HG02678 (cell line): ENCODE results near the gene RTP5.
"Not testable (repeated sequence)": the region's sequence is repeated elsewhere in the genome, so short reads cannot be mapped to it uniquely, and the experiment has no call there.

Experiments used
- ATAC-seq: cut with Tn5 transposase; IDR thresholded peaks from one replicate; pipeline ENCODE4 v1.9.1; 2021; ENCODE audit warnings: mild to moderate bottlenecking, moderate library complexity; ENCODE audit not compliant: unreplicated experiment

Gene RTP5

GRCh38 chr2:241900251-241901017 is 30.9 kb downstream of the RTP5 start:
- ATAC-seq = no peak

- ATAC-seq = no peak
Measured at GRCh38 chr2:241901018-241901380, 31.5 kb downstream of the RTP5 start.

GRCh38 chr2:241901500-241902351 is 32.2 kb downstream of the RTP5 start:
- ATAC-seq = no peak

- no peak for ATAC-seq
Measured at GRCh38 chr2:241902357-241902991, 32.9 kb downstream of the RTP5 start.

- no peak for ATAC-seq
Measured at GRCh38 chr2:241903121-241904010, 33.8 kb downstream of the RTP5 start.

- no peak for ATAC-seq
Measured at GRCh38 chr2:241904011-241904718, 34.6 kb downstream of the RTP5 start.

GRCh38 chr2:241904791-241905710 is 35.5 kb downstream of the RTP5 start:
- ATAC-seq = no peak

GRCh38 chr2:241905716-241906377 is 36.3 kb downstream of the RTP5 start:
- ATAC-seq = no peak

GRCh38 chr2:241906378-241906770 is 36.8 kb downstream of the RTP5 start:
- not testable (repeated sequence) for ATAC-seq

GRCh38 chr2:241906826-241907570 is 37.5 kb downstream of the RTP5 start:
- no peak for ATAC-seq

- ATAC-seq = not testable (repeated sequence)
Measured at GRCh38 chr2:241907831-241908230, 38.3 kb downstream of the RTP5 start.

- no peak for ATAC-seq
Measured at GRCh38 chr2:241908686-241909420, 39.3 kb downstream of the RTP5 start.

- no peak for ATAC-seq
Measured at GRCh38 chr2:241909769-241910168, 40.2 kb downstream of the RTP5 start.

- no peak for ATAC-seq
Measured at GRCh38 chr2:241910604-241911520, 41.3 kb downstream of the RTP5 start.

GRCh38 chr2:241911551-241911950 is 42.0 kb downstream of the RTP5 start:
- ATAC-seq = no peak

- no peak for ATAC-seq
Measured at GRCh38 chr2:241912021-241912555, 42.6 kb downstream of the RTP5 start.
